ENCODE data around the gene LTBP4. TPM values are rescaled to one million over a fixed set of nuclear protein-coding genes. Genes with fewer than 3 reads are reported as not detected.
A peak's percentile ranks its signal among the peaks of the same experiment; 100 is the strongest.

The LTBP4 gene
- total RNA-seq, 2 experiments from 2014 or later = 178 to 182 TPM

DNA sequence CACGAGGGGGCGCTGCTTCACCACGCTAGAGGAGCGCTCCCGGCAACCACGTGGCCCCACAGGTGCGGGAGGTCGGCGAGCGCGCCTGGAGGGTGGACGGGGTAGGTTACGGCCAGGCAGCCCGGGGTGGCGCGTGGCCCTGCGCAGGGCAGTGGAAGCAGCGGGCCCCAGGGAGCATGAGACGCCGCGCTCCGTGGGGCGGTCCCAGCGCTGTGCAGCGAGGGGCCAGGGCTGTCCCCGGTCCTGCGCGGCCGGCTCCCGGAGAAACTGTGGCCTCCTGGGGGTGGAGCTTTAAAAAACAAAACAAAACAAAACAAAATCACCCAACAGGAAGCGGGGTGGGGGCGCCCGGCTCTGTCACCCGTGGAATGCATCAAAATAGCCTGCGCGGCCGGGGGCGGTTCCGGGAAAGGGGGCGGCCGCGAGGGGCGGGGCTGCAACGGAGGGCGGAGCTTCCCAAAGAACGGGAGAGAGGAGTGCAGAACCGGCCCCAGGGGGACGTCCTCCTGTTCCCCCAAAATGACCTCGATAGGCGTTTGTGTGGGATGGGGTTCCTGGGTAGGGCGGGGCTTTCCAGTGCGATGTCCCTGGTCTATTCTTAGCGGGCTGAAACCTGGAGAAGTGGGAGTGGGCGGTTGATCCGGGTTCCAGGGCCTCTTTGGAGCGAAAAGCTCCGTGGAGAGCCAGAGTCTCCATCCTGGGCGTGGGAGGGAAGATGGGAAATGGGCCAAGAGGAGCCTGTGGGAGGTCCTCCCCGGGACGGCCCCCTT, 61.9 kb downstream of the LTBP4 start:
- H3K4me1 Mint-ChIP-seq (ENCODE audit: low read depth) = peaks cover 27% of the 10 kb centered on the region
- intact Hi-C loops (cut with micrococcal nuclease) = loop anchor here (1.0 to 2.0 kb wide), 4 partner anchors 88 to 482 kb away; partner anchors contain the start of genes ACTMAP and SNRPA
- no peaks in the 10 kb centered on the region for H3K9me3 Mint-ChIP-seq
- POLR2A ChIA-PET = interaction anchor here (1.0 to 2.0 kb wide), 6 partner anchors 27 to 156 kb away, joined by 3 to 6 read pairs (median 5); partner anchors contain the start of genes ACTMAP, COQ8B, ITPKC and NUMBL
- no peaks in the 10 kb centered on the region for H3K27me3 Mint-ChIP-seq
- CTCF ChIA-PET = interaction anchor here (0.6 to 3.9 kb wide), 26 partner anchors 19 to 1365 kb away, joined by 3 to 68 read pairs (median 4); partner anchors contain the start of genes ACTMAP, COQ8B, ITPKC and RAB4B
- peak overlapping the region; percentile 76 for H3K27ac Mint-ChIP-seq
- H3K36me3 Mint-ChIP-seq = peaks cover 2% of the 10 kb centered on the region
- H3K4me3 Mint-ChIP-seq = peak overlapping the region; percentile 74
- DNase-seq = peak; percentile 94

GRCh38 chr19:40663695-40664692, 62.8 kb downstream of the LTBP4 start:
- intact Hi-C loops (cut with micrococcal nuclease) = loop anchor here (2.0 kb wide), 3 partner anchors 87 to 481 kb away; partner anchors contain the start of genes ACTMAP and SNRPA
- ChIA-PET POLR2A (interaction anchor here (1.0 to 2.0 kb wide), 6 partner anchors 26 to 155 kb away, joined by 3 to 6 read pairs (median 5); partner anchors contain the start of genes ACTMAP, COQ8B, ITPKC and NUMBL), CTCF (interaction anchor here (0.6 to 3.9 kb wide), 28 partner anchors 20 to 1366 kb away, joined by 3 to 68 read pairs (median 4); partner anchors contain the start of genes ACTMAP, COQ8B, ITPKC and RAB4B)
- H3K27ac Mint-ChIP-seq = peak overlapping the region; percentile 76
- H3K27me3 Mint-ChIP-seq = no peaks in the 10 kb centered on the region
- peak; percentile 42 for DNase-seq
- H3K36me3 Mint-ChIP-seq = peaks cover 8% of the 10 kb centered on the region
- H3K4me3 Mint-ChIP-seq = peak overlapping the region; percentile 74
- H3K9me3 Mint-ChIP-seq = peaks cover 4% of the 10 kb centered on the region
- peaks cover 27% of the 10 kb centered on the region for H3K4me1 Mint-ChIP-seq (ENCODE audit: low read depth)

DNA sequence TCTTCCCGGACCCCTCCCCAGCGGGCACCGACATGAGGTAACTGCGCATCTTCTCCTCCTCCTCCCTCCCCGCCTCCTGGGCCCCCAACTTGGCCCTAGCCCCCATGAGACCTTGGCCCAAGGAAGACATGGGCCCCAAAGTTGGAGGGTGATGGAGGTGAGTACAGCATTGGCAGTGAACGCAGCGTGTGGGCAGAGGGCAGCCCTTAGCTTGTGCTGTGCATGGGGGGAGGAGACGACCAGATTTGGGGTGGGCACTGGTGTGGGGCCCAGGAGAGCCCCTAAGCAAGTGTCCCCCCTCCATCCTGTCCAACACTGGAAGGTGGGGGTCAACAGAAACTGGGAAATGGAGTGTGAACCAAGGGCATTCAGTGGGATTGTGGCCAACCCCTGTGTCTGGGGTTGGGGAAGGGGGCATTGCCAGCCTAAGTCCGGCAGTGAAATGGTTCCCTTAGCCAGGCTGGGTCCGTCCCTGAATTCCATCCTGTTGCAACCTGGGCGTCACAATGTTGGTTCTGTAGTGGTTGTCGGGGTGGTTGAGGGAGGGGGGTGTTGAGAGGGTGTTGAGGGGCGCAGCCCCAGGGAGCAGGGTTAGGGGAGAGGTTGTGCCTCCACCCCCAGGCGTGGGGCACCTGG, 65.8 kb downstream of the LTBP4 start:
- CTCF ChIA-PET = no interaction called here

DNA sequence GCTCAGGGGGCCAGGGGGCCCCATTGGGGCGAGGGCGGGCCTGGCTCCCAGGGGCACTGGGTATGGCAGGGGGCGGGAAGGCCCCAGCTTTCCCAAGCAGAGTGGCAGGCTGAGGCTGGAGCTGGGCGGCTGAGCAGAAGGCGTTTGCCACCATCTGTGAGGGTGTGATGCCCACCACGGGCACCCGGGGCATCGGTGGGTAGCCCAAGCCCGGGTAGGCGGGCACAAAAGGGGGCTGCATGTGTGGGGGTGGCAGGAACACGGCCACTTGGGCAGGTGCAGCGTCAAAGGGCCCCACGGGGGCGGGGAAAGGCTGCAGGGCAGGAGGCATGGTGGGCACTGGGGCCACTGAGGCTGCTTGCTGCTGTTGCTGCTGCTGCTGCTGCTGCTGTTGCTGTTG, 66.4 kb downstream of the LTBP4 start:
- Mint-ChIP-seq H3K9me3 (peaks cover 11% of the 10 kb centered on the region), H3K27ac (no peak overlapping the region), H3K27me3 (no peaks in the 10 kb centered on the region), H3K4me3 (no peak overlapping the region), H3K4me1 (ENCODE audit: low read depth) (peaks cover 27% of the 10 kb centered on the region), H3K36me3 (peaks cover 27% of the 10 kb centered on the region)
- intact Hi-C loops (cut with micrococcal nuclease) = loop anchor here (2.0 kb wide), 1 partner anchor 23 kb away; the partner anchor contains the start of gene NUMBL
- DNase-seq = no peak
- CTCF ChIA-PET = no interaction called here
- POLR2A ChIA-PET = no interaction called here

More for the DNA sequence above, 65.8 kb downstream of the LTBP4 start:
- DNase-seq = no peak
- peaks cover 27% of the 10 kb centered on the region for H3K4me1 Mint-ChIP-seq (ENCODE audit: low read depth)
- intact Hi-C loops (cut with micrococcal nuclease) = loop anchor here (1.0 to 2.0 kb wide), 2 partner anchors 24 to 49 kb away; partner anchors contain the start of genes COQ8B and NUMBL
- H3K36me3 Mint-ChIP-seq = peaks cover 27% of the 10 kb centered on the region
- no peaks in the 10 kb centered on the region for H3K27me3 Mint-ChIP-seq
- H3K9me3 Mint-ChIP-seq = peaks cover 11% of the 10 kb centered on the region
- peak overlapping the region; percentile 23 for H3K27ac Mint-ChIP-seq
- H3K4me3 Mint-ChIP-seq = no peak overlapping the region
- POLR2A ChIA-PET = no interaction called here

- Mint-ChIP-seq H3K4me3 (no peak overlapping the region), H3K4me1 (ENCODE audit: low read depth) (peaks cover 14% of the 10 kb centered on the region), H3K9me3 (peaks cover 11% of the 10 kb centered on the region), H3K36me3 (peaks cover 27% of the 10 kb centered on the region), H3K27me3 (no peaks in the 10 kb centered on the region), H3K27ac (no peak overlapping the region)
- ChIA-PET CTCF (no interaction called here), POLR2A (no interaction called here)
- intact Hi-C loops (cut with micrococcal nuclease) = no loop called here
- DNase-seq = no peak
Observed at GRCh38 chr19:40668991-40669614, 67.9 kb downstream of the LTBP4 start.

- ChIA-PET CTCF (no interaction called here), POLR2A (no interaction called here)
- peaks cover 11% of the 10 kb centered on the region for H3K9me3 Mint-ChIP-seq
- H3K4me3 Mint-ChIP-seq = no peak overlapping the region
- H3K36me3 Mint-ChIP-seq = peaks cover 27% of the 10 kb centered on the region
- DNase-seq = no peak
- no peak overlapping the region for H3K27ac Mint-ChIP-seq
- intact Hi-C loops (cut with micrococcal nuclease) = no loop called here
- H3K27me3 Mint-ChIP-seq = no peaks in the 10 kb centered on the region
- H3K4me1 Mint-ChIP-seq (ENCODE audit: low read depth) = peaks cover 8% of the 10 kb centered on the region
Observed at GRCh38 chr19:40671404-40671803, 70.2 kb downstream of the LTBP4 start.

DNA sequence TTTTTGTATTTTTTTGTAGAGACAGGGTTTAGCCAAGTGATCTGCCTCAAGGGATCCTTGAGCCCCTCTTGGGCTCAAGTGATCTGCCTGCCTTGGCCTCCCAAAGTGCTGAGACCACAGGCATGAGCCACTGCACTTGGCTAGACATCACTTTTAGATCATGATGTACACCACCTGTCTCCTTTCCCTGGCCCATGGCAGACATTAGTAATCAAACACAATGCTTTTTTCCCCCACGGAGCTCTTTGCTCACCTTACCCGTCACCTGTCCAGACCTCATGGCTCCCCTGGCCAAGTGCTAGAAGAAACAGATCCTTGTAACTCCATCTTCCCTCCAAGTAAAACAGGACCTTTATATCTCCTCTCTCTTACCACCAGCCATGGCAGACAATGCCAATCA, 70.9 kb downstream of the LTBP4 start:
- H3K27ac Mint-ChIP-seq = no peak overlapping the region
- no peak for DNase-seq
- intact Hi-C loops (cut with micrococcal nuclease) = no loop called here
- peaks cover 2% of the 10 kb centered on the region for H3K4me1 Mint-ChIP-seq (ENCODE audit: low read depth)
- H3K4me3 Mint-ChIP-seq = no peak overlapping the region
- ChIA-PET CTCF (no interaction called here), POLR2A (no interaction called here)
- H3K36me3 Mint-ChIP-seq = peaks cover 27% of the 10 kb centered on the region
- peaks cover 11% of the 10 kb centered on the region for H3K9me3 Mint-ChIP-seq
- no peaks in the 10 kb centered on the region for H3K27me3 Mint-ChIP-seq

GRCh38 chr19:40672573-40673299, 71.6 kb downstream of the LTBP4 start:
- Mint-ChIP-seq H3K9me3 (peaks cover 11% of the 10 kb centered on the region), H3K27me3 (no peaks in the 10 kb centered on the region), H3K4me3 (no peak overlapping the region), H3K4me1 (ENCODE audit: low read depth) (peaks cover 2% of the 10 kb centered on the region), H3K27ac (no peak overlapping the region), H3K36me3 (peaks cover 32% of the 10 kb centered on the region)
- intact Hi-C loops (cut with micrococcal nuclease) = no loop called here
- no peak for DNase-seq
- ChIA-PET POLR2A (no interaction called here), CTCF (no interaction called here)

DNA sequence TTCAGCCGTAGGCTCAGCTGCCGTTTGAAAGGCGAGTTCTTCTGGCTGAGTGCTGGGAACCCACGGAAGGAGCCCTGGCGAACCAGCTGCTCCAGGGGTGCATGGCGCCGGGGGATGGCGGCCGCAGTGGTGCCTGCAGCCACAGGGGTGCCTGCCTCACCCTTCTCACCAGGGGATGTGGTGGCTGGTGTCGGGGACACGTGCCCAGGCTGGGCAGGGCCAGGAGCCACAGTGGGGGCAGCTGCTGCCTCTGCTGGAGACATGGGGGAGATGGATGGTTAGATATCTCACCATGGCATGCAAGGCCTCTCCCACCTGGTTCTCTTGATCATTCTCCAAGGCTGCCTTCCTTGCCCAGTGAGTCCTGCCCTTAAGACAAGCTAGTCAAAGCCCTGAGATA, 72.2 kb downstream of the LTBP4 start:
- Mint-ChIP-seq H3K27ac (no peak overlapping the region), H3K9me3 (peaks cover 11% of the 10 kb centered on the region), H3K27me3 (no peaks in the 10 kb centered on the region), H3K4me3 (no peak overlapping the region), H3K36me3 (peaks cover 34% of the 10 kb centered on the region), H3K4me1 (ENCODE audit: low read depth) (peaks cover 2% of the 10 kb centered on the region)
- intact Hi-C loops (cut with micrococcal nuclease) = no loop called here
- CTCF ChIA-PET = interaction anchor here (0.9 kb wide), 1 partner anchor 39 kb away, joined by 4 read pairs; no protein-coding TSS in a partner anchor
- POLR2A ChIA-PET = no interaction called here
- DNase-seq = no peak

DNA sequence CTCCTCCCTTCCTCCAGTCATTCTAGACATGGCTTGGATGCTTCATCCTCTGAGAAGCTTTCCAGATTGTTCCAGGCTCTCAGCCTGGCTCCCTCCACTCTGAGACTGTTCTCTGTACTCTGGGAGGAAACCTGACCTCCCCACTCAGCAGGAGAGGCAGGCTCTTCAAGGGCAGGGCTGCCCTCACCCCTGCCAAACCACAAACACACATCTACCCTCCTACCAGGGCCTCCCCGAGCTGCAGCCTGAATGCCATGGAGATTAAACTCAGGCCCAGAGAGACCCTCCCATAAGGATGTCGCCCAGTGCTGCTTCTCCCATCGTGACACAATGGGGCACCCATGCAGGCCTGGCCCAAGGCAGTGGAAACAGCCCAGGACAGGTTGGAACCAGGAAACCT, 73.1 kb downstream of the LTBP4 start:
- CTCF ChIA-PET = no interaction called here
- intact Hi-C loops (cut with micrococcal nuclease) = no loop called here
- H3K27me3 Mint-ChIP-seq = no peaks in the 10 kb centered on the region
- H3K36me3 Mint-ChIP-seq = peaks cover 31% of the 10 kb centered on the region
- DNase-seq = no peak
- no peak overlapping the region for H3K4me3 Mint-ChIP-seq
- H3K27ac Mint-ChIP-seq = no peak overlapping the region
- POLR2A ChIA-PET = no interaction called here
- H3K4me1 Mint-ChIP-seq (ENCODE audit: low read depth) = peaks cover 2% of the 10 kb centered on the region
- H3K9me3 Mint-ChIP-seq = peaks cover 5% of the 10 kb centered on the region

DNA sequence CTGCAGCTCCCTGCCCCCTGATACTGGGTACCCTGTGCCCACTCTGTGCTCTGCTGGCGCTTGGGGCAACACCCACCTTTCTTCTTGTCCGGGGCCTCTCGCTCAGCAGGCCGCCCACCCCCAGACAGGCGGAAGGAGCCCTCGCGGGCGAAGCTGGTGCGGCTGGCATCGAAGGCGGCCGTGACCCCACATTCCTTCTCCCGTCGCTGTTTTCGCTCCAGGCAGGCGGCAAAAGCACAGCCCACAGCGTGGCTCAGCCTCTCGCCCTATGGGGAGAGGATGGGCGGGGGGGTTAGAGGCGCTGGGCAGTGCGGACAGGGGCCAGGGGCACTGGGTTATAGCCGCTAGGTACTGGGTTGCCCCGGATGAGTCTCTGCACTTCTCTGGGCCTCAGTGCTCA, 76.0 kb downstream of the LTBP4 start:
- Mint-ChIP-seq H3K4me1 (ENCODE audit: low read depth) (peaks cover 2% of the 10 kb centered on the region), H3K27me3 (no peaks in the 10 kb centered on the region), H3K36me3 (peaks cover 28% of the 10 kb centered on the region), H3K9me3 (no peaks in the 10 kb centered on the region), H3K27ac (no peak overlapping the region), H3K4me3 (no peak overlapping the region)
- CTCF ChIA-PET = no interaction called here
- no peak for DNase-seq
- POLR2A ChIA-PET = no interaction called here
- intact Hi-C loops (cut with micrococcal nuclease) = no loop called here

Measured in activated CD4-positive, alpha-beta memory T cell treated with anti-CD3 and anti-CD28 coated beads for 36 hours (primary cell).